ENCODE measurements around the gene IL23A.

IL23A gene

GRCh38 chr12:56362130-56363059 lies 23.7 kb downstream of the IL23A start, which contains the start of gene APOF:
Gene APOF (minus strand): TSS chr12:56362857. CDS start chr12:56362745, 112 bp downstream.
- DNase-seq = no peak

DNA sequence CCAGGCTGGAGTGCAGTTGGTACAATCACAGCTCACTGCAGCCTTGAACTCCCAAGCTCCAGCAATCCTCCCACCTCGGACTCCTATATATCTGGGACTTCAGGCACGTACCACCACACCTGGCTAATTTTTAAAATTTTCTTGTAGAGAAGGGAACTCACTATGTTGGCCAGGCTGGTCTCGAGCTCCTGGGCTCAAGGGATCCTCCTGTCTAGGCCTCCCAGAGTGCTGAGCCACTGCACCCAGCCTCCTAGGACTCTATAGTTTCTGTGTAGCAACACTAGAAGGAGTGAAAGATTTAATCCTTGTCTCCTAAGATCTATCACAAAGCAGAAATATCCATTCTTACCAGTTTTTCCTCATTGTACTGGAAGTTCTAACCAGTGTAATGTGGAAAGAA lies 28.3 kb downstream of the IL23A start:
- DNase-seq = no peak

- DNase-seq = no peak
Observed at GRCh38 chr12:56373515-56373914, 34.8 kb downstream of the IL23A start.

DNA sequence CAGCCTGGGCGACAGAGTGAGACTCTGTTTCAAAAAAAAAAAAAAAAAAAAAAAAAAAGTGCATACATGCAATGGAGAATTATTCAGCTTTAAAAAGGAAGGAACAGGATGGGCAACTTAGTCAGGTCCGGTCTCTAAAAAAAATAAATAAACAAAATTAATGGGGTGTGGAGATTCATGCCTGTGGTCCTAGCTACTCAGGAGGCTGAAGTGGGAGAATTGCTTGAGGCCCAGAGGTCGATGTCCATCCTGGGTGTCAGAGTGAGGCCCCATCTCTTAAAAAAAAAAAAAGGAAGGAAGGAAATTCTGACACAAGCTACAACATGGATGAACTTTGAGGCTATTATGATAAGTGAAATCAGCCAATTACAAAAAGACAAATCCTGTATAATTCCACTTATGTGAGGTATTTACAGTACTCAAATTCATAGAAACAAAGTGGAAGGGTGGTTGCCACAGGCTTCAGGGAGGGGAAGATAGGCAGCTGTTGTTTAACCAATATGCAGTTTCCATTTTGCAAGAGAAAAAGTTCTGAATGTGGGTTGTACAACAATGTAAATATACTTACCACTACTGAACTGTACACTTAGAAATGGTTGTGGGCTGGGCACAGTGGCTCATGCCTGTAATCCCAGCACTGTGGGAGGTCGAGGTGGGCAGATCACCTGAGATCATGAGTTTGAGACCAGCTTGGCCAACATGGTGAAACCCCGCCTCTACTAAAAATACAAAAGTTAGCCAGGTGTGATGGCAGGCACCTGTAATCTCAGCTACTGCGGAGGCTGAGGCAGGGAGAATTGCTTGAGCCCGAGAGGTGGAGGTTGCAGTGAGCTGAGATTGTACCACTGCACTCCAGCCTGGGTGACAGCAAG lies 36.3 kb downstream of the IL23A start:
- DNase-seq = no peak

DNA sequence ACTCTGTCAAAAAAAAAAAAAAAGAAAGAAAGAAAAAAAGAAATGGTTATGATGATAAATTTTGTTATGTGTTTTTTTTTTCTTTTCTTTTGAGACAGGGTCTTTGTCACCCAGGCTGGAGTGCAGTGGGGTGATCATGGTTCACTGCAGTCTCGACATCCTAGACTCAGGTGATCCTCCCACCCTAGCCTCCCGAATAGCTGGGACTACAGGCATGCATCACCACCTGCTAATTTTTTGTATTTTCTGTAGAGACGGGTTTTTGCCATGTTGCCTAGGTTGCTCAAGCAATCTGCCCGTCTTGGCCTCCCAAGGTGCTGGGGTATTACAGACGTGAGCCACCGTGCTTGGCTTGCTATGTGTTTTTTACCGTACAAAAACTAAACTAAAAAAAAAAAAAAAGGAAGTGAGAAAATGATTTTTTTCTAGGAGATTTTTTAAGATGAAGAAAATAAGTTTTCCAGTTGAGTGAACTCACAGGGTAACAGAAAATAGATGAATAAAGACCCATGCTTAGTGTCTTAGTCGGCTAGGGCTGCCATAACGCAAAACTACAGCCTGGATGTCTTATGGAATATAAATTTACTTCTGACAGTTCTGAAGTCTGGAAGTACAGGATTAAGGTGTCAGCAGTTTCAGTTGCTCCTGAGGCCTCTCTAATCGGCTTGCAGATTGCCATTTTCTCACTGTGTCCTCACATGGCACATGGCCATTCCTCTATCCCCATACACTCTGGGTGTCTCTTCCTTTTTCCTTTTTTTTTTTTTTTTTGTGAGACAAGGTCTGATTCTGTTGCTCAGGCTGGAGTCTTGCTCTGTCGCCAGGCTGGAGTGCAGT lies 37.1 kb downstream of the IL23A start:
- DNase-seq = no peak

- no peak for DNase-seq
Observed at GRCh38 chr12:56377310-56377988, 38.8 kb downstream of the IL23A start.

DNA sequence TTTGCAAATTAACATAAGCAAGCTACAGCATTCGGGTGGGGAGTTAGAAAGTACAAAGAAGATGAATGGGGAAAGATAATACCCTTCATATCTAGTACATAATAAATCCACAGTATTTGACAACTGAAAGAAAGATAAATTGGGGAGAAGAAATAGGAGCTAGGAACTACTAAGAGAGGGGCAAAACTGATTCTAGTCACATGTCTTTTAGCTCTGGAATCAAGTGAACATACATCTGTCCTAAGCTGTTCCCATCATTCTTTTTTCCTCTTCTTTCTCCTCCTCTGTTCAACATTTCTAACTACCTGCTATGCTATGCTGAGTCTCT lies 39.3 kb downstream of the IL23A start:
- no peak for DNase-seq

DNA sequence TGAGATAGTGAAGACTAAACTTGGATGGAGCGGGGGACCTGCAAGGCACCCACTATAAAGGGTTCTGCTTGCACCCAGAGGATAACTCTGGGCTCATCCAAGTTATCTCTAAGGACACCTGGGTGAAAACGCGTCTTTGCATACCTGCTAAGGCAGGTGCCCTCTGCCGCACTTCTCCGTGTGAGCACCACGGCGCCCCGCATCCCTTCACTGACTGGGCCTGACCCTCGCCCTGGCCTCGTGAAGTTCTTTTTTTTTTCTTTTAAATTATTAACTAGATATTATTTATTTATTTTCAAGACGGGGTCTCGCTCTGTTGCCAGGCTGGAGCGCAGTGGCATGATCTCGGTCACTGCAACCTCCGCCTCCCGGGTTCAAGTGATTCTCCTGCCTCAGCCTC lies 43.9 kb downstream of the IL23A start:
- no peak for DNase-seq

DNA sequence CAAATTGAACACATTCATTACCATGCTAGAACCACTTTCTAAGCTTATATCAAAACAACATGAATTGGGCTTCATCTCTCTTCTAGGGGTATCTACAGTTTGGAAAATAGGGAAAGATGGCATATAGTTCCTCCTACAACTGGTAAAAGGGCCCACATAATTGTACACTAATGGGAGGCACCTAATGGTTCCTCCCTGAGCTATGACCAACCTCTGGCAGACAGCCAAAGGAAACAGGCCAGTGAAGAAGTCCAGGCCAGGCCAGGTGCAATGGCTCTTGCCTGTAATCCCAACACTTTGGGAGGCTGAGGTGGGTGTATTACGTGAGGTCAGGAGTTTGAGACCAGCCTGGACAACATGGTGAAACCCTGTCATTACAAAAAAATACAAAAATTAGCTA lies 47.2 kb downstream of the IL23A start:
- DNase-seq = no peak

- no peak for DNase-seq
Observed at GRCh38 chr12:56387152-56387736, 48.6 kb downstream of the IL23A start.

- no peak for DNase-seq
Observed at GRCh38 chr12:56389412-56389811, 50.7 kb downstream of the IL23A start.

Measured in GOT3 (cell line).